GM21526 (cell line): Measurements from ENCODE around the gene THRB.

Experiments
- ATAC-seq: cut with Tn5 transposase; IDR thresholded peaks from one replicate; pipeline ENCODE4 v1.9.1; 2021; ENCODE audit warnings: moderate library complexity; ENCODE audit not compliant: unreplicated experiment, low FRiP score

Gene THRB

GRCh38 chr3:24288496-24289236 lies 206.0 kb downstream of the THRB start:
- no peak for ATAC-seq

- no peak for ATAC-seq
Observed at GRCh38 chr3:24287755-24288450, 206.7 kb downstream of the THRB start.

- ATAC-seq = no peak
Observed at GRCh38 chr3:24286405-24286804, 208.2 kb downstream of the THRB start.

GRCh38 chr3:24278543-24278942 lies 216.1 kb downstream of the THRB start:
- ATAC-seq = no peak

- no peak for ATAC-seq
Observed at GRCh38 chr3:24273491-24273890, 221.2 kb downstream of the THRB start.

GRCh38 chr3:24272875-24273274 lies 221.8 kb downstream of the THRB start:
- no peak for ATAC-seq

GRCh38 chr3:24272408-24272807 lies 222.2 kb downstream of the THRB start:
- ATAC-seq = no peak

GRCh38 chr3:24271228-24271627 lies 223.4 kb downstream of the THRB start:
- ATAC-seq = no peak

GRCh38 chr3:24270744-24271143 lies 223.9 kb downstream of the THRB start:
- ATAC-seq = no peak

GRCh38 chr3:24270204-24270691 lies 224.4 kb downstream of the THRB start:
- ATAC-seq = no peak

- ATAC-seq = peak; percentile 83
Observed at GRCh38 chr3:24264748-24265158, 229.9 kb downstream of the THRB start.

GRCh38 chr3:24264011-24264410 lies 230.6 kb downstream of the THRB start:
- ATAC-seq = no peak

GRCh38 chr3:24263069-24263668 lies 231.5 kb downstream of the THRB start:
- ATAC-seq = no peak

- no peak for ATAC-seq
Observed at GRCh38 chr3:24261521-24261920, 233.1 kb downstream of the THRB start.

GRCh38 chr3:24259901-24260512 lies 234.6 kb downstream of the THRB start:
- no peak for ATAC-seq

GRCh38 chr3:24258727-24259600 lies 235.7 kb downstream of the THRB start:
- ATAC-seq = no peak

GRCh38 chr3:24258260-24258659 lies 236.4 kb downstream of the THRB start:
- no peak for ATAC-seq

GRCh38 chr3:24255414-24255813 lies 239.2 kb downstream of the THRB start:
- no peak for ATAC-seq

GRCh38 chr3:24254649-24255048 lies 240.0 kb downstream of the THRB start:
- ATAC-seq = no peak

- ATAC-seq = no peak
Observed at GRCh38 chr3:24253336-24253735, 241.3 kb downstream of the THRB start.
